Measurements from ENCODE around the gene GGA1.

GGA1 gene

GRCh38 chr22:37630839-37631435 lies 22.3 kb downstream of the GGA1 start:
- DNase-seq (ENCODE audit: low read depth in 2 of 2): no peak

DNA sequence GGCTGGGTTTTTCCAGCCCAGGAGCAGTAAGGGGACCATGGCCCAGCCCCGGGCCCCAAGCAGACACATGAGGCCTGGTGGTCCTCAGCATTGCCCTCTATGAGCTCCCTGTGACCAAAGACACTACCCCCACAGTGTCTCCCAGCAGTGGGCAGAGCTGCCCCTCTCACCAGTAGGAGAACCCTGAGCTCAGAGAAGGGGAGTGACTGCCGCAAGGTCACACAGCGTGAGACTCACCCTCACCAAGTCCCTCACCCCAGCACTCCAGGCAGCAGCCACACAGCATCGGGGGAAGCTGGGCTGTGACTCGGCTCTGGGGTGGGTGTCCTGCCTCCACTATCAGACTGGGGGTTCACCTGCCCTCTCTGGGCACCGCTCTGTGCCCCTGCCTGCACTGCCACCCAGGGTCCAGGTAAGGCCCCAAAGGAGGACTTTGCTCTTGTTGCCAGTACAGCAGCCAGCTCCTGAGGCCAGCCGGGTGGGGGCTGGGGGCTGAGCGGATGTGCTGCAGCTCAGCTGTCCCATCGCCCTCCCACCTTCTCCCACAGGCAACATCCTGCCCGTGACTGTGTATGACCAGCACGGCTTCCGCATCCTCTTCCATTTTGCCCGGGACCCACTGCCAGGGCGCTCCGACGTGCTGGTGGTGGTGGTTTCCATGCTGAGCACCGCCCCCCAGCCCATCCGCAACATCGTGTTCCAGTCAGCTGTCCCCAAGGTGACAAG lies 23.0 kb downstream of the GGA1 start:
- no peak for DNase-seq (ENCODE audit: low read depth in 2 of 2)

- no peak for DNase-seq (ENCODE audit: low read depth in 2 of 2)
These were observed 23.8 kb downstream of the GGA1 start for GRCh38 chr22:37632174-37633088.

DNA sequence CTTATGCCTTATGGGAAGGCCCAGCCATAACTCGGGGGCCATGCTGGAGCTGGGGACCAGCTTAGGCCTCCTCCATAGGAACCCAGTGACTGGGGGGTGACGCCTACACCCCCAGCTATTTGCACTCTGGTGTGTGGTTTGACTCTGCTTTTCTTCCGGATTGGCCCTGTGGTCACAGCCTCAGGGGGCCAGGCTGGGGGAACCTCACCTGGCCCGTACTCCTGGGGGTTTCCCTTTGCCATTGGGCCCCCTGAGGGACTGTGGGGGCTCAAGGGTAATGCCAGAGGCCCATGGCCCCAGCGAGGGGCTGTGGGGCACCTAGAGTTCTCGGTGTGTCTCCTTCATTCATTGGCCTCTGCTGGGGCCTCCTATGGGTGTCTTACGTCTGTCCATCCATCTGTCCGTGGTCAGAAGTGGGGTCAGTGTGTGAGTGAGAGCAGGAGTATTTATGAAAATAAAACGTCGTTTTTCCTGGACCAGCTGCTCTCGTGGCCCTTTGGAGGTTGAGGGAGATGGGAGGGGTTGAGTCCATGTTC lies 24.5 kb downstream of the GGA1 start:
- no peak for DNase-seq (ENCODE audit: low read depth in 2 of 2)

DNA sequence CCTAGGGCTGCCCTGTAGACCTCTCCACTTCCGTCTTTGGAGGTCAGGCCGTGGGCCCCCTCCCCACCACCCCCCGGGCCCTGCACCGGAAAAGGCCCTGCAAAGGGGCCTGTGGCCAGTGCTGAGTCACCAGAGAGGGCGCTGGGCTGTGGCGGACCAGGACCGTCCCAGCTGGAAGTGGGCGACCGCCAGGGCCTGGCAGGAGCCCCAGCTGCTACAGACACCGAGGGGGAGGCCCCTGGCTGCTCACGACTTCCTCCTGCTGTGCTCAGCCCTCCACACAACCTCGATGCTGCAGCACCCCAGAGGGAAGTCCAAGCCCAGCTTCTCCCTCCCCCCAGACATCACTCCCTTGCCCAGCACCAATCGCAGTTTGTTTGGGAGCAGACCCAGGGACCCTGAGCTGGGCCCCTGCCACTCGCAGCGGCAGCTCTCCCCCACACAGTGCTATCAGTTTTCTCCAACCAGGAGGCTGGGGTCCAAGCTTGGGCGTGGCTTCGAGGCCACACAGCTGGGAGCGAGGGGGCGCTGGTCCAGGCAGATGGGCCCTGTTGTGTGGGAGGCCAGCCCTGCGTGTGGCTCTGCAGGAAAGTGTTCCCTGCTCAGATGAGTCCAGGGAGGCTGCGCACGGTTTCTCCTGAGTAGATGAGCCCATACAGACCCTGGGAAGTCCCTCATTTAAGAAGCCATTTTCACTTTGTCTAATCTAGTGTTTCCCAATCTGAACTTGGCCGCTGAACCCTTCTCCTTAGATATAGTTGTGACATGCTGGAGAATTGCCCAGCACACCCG lies 25.2 kb downstream of the GGA1 start:
- peak; percentile 72 for DNase-seq (ENCODE audit: low read depth in 2 of 2)

DNA sequence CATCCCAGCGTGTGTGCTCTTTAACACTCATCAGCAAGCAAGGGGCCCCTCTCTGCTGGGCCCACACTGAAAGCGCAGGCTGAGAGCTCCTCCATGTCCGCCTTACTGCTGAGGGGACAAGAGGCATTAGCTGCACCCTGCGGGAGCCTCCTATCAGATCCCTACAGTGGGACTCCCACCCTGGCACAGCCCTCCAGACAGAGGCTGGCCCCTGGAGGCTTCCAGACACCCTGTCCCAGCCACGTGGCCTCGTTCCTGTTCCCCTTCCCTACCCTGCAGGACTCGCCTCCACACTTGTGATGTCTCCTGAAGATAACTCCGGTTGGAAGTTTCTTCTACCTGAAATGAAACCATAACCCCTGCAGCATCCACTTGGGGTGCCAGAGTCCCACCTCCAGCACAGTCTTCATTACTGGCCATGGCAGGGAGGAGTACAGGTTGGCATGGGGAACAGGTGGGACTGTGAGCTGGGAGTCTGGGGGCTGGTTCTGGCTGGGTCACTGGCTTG lies 25.8 kb downstream of the GGA1 start:
- DNase-seq (ENCODE audit: low read depth in 2 of 2): no peak

DNA sequence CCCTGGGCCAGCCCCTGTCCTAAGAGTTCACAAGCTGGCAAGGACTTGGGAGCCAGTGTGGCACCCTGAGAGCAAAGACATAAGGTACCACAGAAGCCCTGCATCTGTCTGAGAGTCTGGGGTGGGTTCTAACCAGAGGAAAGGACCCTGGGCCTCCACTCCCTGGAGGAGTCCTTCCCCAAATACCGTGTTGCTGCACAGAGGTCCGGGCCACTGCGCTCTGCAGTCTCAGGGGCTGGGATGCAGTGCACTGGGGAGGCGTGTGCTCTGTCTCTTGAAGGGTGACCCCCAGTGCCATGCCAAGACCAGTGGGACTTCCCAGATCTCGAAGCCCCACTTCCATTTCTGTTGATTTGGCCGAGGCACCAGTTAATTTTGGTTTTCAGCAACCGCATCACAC lies 26.5 kb downstream of the GGA1 start:
- no peak for DNase-seq (ENCODE audit: low read depth in 2 of 2)

- DNase-seq (ENCODE audit: low read depth in 2 of 2): no peak
These were observed 27.7 kb downstream of the GGA1 start for GRCh38 chr22:37636186-37636948.

DNA sequence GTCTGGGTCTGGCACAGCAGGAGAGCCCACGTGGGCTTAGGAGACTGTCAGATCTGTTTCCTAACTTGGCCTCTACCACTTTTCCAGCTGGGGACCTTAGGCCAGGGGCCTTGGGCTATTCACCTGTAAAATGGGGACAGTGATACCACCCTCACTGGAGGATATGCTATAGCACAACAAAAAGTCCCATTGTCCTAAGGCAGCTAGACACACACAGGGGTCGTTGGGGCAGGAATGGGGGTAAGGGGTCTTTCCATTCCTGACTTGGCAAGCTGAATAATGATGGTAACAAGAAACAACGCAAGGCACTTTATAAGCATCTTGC lies 28.3 kb downstream of the GGA1 start:
- no peak for DNase-seq (ENCODE audit: low read depth in 2 of 2)

- no peak for DNase-seq (ENCODE audit: low read depth in 2 of 2)
These were observed 29.9 kb downstream of the GGA1 start for GRCh38 chr22:37638391-37639069.

- no peak for DNase-seq (ENCODE audit: low read depth in 2 of 2)
These were observed 30.6 kb downstream of the GGA1 start, which contains the start of gene SH3BP1 for GRCh38 chr22:37639070-37639760. TSS of gene SH3BP1 (plus strand) at chr22:37639669. CDS start at chr22:37639788, 119 bp downstream.

GRCh38 chr22:37639771-37640590 lies 31.3 kb downstream of the GGA1 start:
- DNase-seq (ENCODE audit: low read depth in 2 of 2): no peak

GRCh38 chr22:37640591-37641560 lies 32.2 kb downstream of the GGA1 start:
- no peak for DNase-seq (ENCODE audit: low read depth in 2 of 2)

DNA sequence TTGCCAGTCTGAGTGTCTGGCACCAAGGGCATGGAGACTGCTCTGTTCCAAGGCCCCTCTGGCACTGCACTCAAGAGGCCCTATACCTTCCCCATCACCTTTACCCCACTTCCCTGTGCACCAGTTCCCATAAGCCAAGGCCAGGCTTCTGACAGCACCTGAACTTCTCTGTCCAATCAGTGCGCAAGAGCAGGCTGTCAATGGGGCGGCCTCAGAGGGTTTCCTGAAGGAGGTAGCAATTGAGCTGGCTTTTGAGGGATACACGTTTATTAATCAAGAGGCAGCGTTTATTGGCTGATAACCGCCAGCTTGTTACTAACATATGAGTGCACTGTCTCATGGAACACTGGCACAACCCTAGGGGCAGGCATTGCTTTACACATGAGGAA lies 32.9 kb downstream of the GGA1 start:
- no peak for DNase-seq (ENCODE audit: low read depth in 2 of 2)

GRCh38 chr22:37643225-37643847 lies 34.7 kb downstream of the GGA1 start:
- peak in 1 of 2 experiments; percentile 17 for DNase-seq (ENCODE audit: low read depth in 2 of 2)

DNA sequence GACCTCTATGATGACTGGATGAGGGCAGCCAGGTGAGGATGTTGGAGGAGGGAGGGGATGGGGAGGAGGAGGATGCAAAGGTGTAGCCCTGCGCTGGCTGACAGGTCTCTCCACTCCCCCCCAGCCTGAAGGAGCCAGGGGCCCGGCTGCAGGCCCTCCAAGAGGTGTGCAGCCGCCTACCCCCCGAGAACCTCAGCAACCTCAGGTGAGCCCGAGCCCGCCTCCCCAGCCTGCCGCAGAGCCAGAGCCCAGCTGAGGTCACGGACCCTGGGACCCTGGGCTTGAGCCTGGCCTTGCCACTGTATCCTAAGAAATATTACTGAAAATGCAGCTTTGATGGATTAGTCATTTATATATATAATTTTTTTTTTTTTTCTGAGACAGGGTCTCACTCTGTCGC lies 38.7 kb downstream of the GGA1 start:
- no peak for DNase-seq (ENCODE audit: low read depth in 2 of 2)

DNA sequence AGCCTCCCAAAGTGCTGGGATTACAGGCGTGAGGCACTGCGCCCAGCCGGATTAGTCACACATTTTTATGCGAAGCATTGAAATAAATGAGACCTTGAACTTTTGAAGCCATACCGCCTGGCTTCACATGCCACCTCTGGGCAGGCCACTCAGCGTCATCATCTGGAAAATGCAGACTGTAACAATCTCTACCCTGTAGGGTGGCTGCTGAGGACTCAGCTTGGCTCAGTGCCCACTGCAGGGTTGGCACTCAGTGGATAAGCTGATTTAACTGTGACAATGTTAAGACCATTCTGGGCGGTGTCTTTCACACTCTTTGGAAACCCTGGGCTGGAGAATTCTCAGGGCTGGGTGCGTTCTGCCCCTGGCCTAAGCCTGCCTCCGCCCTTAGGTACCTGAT lies 39.3 kb downstream of the GGA1 start:
- DNase-seq (ENCODE audit: low read depth in 2 of 2): no peak
